RKO (cell line): ENCODE data around the gene CDC26.
A peak's percentile ranks its signal among the peaks of the same experiment; 100 is the strongest.
"Not testable (repeated sequence)": the region's sequence is repeated elsewhere in the genome, so short reads cannot be mapped to it uniquely, and the experiment has no call there.

Experiments
- DNase-seq: peaks from one replicate; pipeline ENCODE4 v3.0.0-alpha.2; 2016; ENCODE audit warnings: low spot score

CDC26 gene

GRCh38 chr9:113275157-113276131 lies at the start of gene CDC26, which contains the start of gene PRPF4:
CDC26 (minus strand) TSS chr9:113275572; CDS start chr9:113272507, 3,065 bp downstream.
PRPF4 (plus strand) TSS chr9:113275658; CDS start chr9:113275744, 86 bp downstream.
- DNase-seq, result peak; percentile 100

GRCh38 chr9:113322671-113323070 lies 47.3 kb upstream of the CDC26 start:
- DNase-seq, result no peak

GRCh38 chr9:113320051-113320450 lies 44.7 kb upstream of the CDC26 start:
- DNase-seq, result no peak

- DNase-seq, result no peak
Observed at GRCh38 chr9:113319054-113319453, 43.7 kb upstream of the CDC26 start.

GRCh38 chr9:113317777-113318176 lies 42.4 kb upstream of the CDC26 start:
- no peak for DNase-seq

- no peak for DNase-seq
Observed at GRCh38 chr9:113316030-113316429, 40.7 kb upstream of the CDC26 start.

GRCh38 chr9:113315231-113315630 lies 39.9 kb upstream of the CDC26 start:
- DNase-seq, result no peak

- no peak for DNase-seq
Observed at GRCh38 chr9:113313261-113313660, 37.9 kb upstream of the CDC26 start.

GRCh38 chr9:113311961-113312360 lies 36.6 kb upstream of the CDC26 start:
- no peak for DNase-seq

- no peak for DNase-seq
Observed at GRCh38 chr9:113310538-113310937, 35.2 kb upstream of the CDC26 start.

- DNase-seq, result peak; percentile 75
Observed at GRCh38 chr9:113309204-113309813, 33.9 kb upstream of the CDC26 start.

- DNase-seq, result no peak
Observed at GRCh38 chr9:113307396-113307975, 32.1 kb upstream of the CDC26 start.

- DNase-seq, result no peak
Observed at GRCh38 chr9:113306566-113306965, 31.2 kb upstream of the CDC26 start.

GRCh38 chr9:113302792-113303418 lies 27.5 kb upstream of the CDC26 start, which contains the start of gene RNF183:
RNF183 (minus strand) TSS chr9:113303376; CDS start chr9:113298184, 5,192 bp downstream.
- no peak for DNase-seq

GRCh38 chr9:113301548-113301947 lies 26.2 kb upstream of the CDC26 start:
- DNase-seq, result no peak

- DNase-seq, result no peak
Observed at GRCh38 chr9:113299800-113300292, 24.5 kb upstream of the CDC26 start.

- no peak for DNase-seq
Observed at GRCh38 chr9:113298924-113299770, 23.8 kb upstream of the CDC26 start.

GRCh38 chr9:113298311-113298710 lies 22.9 kb upstream of the CDC26 start:
- DNase-seq, result no peak

GRCh38 chr9:113296796-113297558 lies 21.6 kb upstream of the CDC26 start:
- no peak for DNase-seq

- not testable (repeated sequence) for DNase-seq
Observed at GRCh38 chr9:113296247-113296646, 20.9 kb upstream of the CDC26 start.
